CD4-positive, alpha-beta T cell treated with Interleukin-17A for 4 hours (primary cell): ENCODE data around the gene UGT2B17.
"Not testable (repeated sequence)": the region's sequence is repeated elsewhere in the genome, so short reads cannot be mapped to it uniquely, and the experiment has no call there.

ENCODE experiments used
- DNase-seq: peaks from one replicate; pipeline ENCODE4 v3.0.0-alpha.2; 2020; ENCODE audit warnings: mixed read lengths

UGT2B17 gene

GRCh38 chr4:68576272-68577125, at the start of gene UGT2B17:
Gene UGT2B17 (minus strand): TSS chr4:68576322. CDS start chr4:68568484, 7,838 bp downstream.
- DNase-seq: no peak

- not testable (repeated sequence) for DNase-seq
These were observed 46.6 kb upstream of the UGT2B17 start for GRCh38 chr4:68622731-68623130.

GRCh38 chr4:68617003-68617698, 41.0 kb upstream of the UGT2B17 start:
- no peak for DNase-seq

GRCh38 chr4:68615699-68616422, 39.7 kb upstream of the UGT2B17 start:
- no peak for DNase-seq

- no peak for DNase-seq
These were observed 37.6 kb upstream of the UGT2B17 start for GRCh38 chr4:68613752-68614151.

GRCh38 chr4:68606240-68606639, 30.1 kb upstream of the UGT2B17 start:
- no peak for DNase-seq

- DNase-seq: no peak
These were observed 23.0 kb upstream of the UGT2B17 start for GRCh38 chr4:68599150-68599549.

GRCh38 chr4:68597482-68597881, 21.4 kb upstream of the UGT2B17 start:
- no peak for DNase-seq

GRCh38 chr4:68594678-68595077, 18.6 kb upstream of the UGT2B17 start:
- DNase-seq: no peak

- DNase-seq: no peak
These were observed 17.0 kb upstream of the UGT2B17 start for GRCh38 chr4:68593112-68593511.

GRCh38 chr4:68592673-68593072, 16.6 kb upstream of the UGT2B17 start:
- no peak for DNase-seq

GRCh38 chr4:68591204-68591603, 15.1 kb upstream of the UGT2B17 start:
- no peak for DNase-seq

- no peak for DNase-seq
These were observed 13.7 kb upstream of the UGT2B17 start for GRCh38 chr4:68589790-68590189.

- DNase-seq: no peak
These were observed 6.2 kb upstream of the UGT2B17 start for GRCh38 chr4:68582339-68582717.

- no peak for DNase-seq
These were observed 5.5 kb upstream of the UGT2B17 start for GRCh38 chr4:68581383-68582338.

GRCh38 chr4:68577590-68577989, 1.5 kb upstream of the UGT2B17 start:
- DNase-seq: no peak

GRCh38 chr4:68575636-68576035, 486 bp downstream of the UGT2B17 start:
- DNase-seq: not testable (repeated sequence)

GRCh38 chr4:68575081-68575480, 1.0 kb downstream of the UGT2B17 start:
- no peak for DNase-seq

GRCh38 chr4:68572653-68573170, 3.4 kb downstream of the UGT2B17 start:
- no peak for DNase-seq

- DNase-seq: no peak
These were observed 6.0 kb downstream of the UGT2B17 start for GRCh38 chr4:68570122-68570507.

GRCh38 chr4:68569466-68570121, 6.5 kb downstream of the UGT2B17 start:
- DNase-seq: no peak

GRCh38 chr4:68569036-68569435, 7.1 kb downstream of the UGT2B17 start:
- not testable (repeated sequence) for DNase-seq
